ENCODE results near the gene BRD8. TPM values are rescaled to one million over a fixed set of nuclear protein-coding genes. Genes with fewer than 3 reads are reported as not detected.

The BRD8 gene
- total and polyA plus RNA-seq, 10 of the 15 experiments (the other 5 are each of a cell fraction or from before 2014, with no cell fraction given): 28.1 to 78.5 (median 44.5) TPM

GRCh38 chr5:138093036-138093435 lies 85.4 kb downstream of the BRD8 start:
- WGBS (ENCODE audit: insufficient coverage, insufficient replicate concordance, low lambda C conversion rate, missing lambda C conversion rate): 4% methylated on average over 1 of the region's 1 CpG

More at GRCh38 chr5:138093036-138093435, 85.4 kb downstream of the BRD8 start:
- Histone ChIP-seq H4K20me1 (ENCODE audit: control insufficient read depth, insufficient read depth) (no peaks in the 10 kb centered on the region), H3K79me2 (ENCODE audit: control insufficient read depth, insufficient read depth, low read length) (no peaks in the 10 kb centered on the region), H3K4me1 (ENCODE audit: control insufficient read depth, insufficient read depth, low read length) (no peaks in the 10 kb centered on the region), H3K27ac (ENCODE audit: control insufficient read depth, insufficient read depth) (no peak overlapping the region), H3K9me3 (replicated peaks; ENCODE audit: control insufficient read depth, insufficient read depth, low read length) (no peaks in the 10 kb centered on the region), H3K9ac (ENCODE audit: control insufficient read depth, insufficient read depth, low read length) (no peak overlapping the region), H3K4me2 (ENCODE audit: control insufficient read depth, insufficient read depth) (no peak overlapping the region), H3K27me3 (replicated peaks in 1 of 2; ENCODE audit: control insufficient read depth in 2 of 2, insufficient read depth in 2 of 2, low read length in 1 of 2) (no peaks in the 10 kb centered on the region; a peak in 1 of 4 replicates), H3K36me3 (ENCODE audit: control insufficient read depth in 2 of 2, insufficient read depth in 2 of 2, low read length in 1 of 2) (no peaks in the 10 kb centered on the region), H3K4me3 (no peak overlapping the region), H2AFZ (ENCODE audit: control insufficient read depth, low read depth, low read length) (no peak overlapping the region)
- ATAC-seq (no peak), FAIRE-seq (no peak), DNase-seq (ENCODE audit: low read depth, low spot score) (no peak)
- ChIA-PET SMC1A (ENCODE audit: uncharacterized antibody, unreplicated experiment) (interaction anchor here (0.8 to 1.1 kb wide), 3 partner anchors 10 to 462 kb away, joined by 3 to 4 read pairs (median 3); no protein-coding TSS in a partner anchor), RAD21 (ENCODE audit: unreplicated experiment) (no interaction called here), CTCF (interaction anchor here (0.8 kb wide), 1 partner anchor 12 kb away, joined by 3 read pairs; no protein-coding TSS in a partner anchor), POLR2A (interaction anchor here (0.7 kb wide), 1 partner anchor 15 kb away, joined by 3 read pairs; no protein-coding TSS in a partner anchor)
- BruUV-seq (replicated peaks): no TSS peak
- no peak for TF ChIP-seq CREB1 (IDR thresholded peaks at IDR 0.05; ENCODE audit: low read depth)
- TF ChIP-seq IRF3 (IDR thresholded peaks at IDR 0.05): no peak
- TF ChIP-seq HCFC1 (IDR thresholded peaks at IDR 0.05; ENCODE audit: low read length): no peak
- no peak for TF ChIP-seq FOS (IDR thresholded peaks at IDR 0.05; ENCODE audit: borderline replicate concordance, extremely low read depth, insufficient read length)
- no peak for TF ChIP-seq ZNF687 (IDR thresholded peaks at IDR 0.05)
- TF ChIP-seq TCF3 (IDR thresholded peaks at IDR 0.05; ENCODE audit: borderline replicate concordance, insufficient read depth, low read depth, low read length): no peak
- no peak for TF ChIP-seq CBFB (IDR thresholded peaks at IDR 0.05; ENCODE audit: low read depth)
- no peak for TF ChIP-seq SREBF1 (IDR thresholded peaks at IDR 0.05; ENCODE audit: low read length)
- TF ChIP-seq CTCF (IDR thresholded peaks at IDR 0.05 in 2 of 3, conservative IDR thresholded peaks at IDR 0.05 in 1 of 3; ENCODE audit: control insufficient read depth in 2 of 3, extremely low read depth in 1 of 3, insufficient read depth in 1 of 3, low read depth in 3 of 3, low read length in 3 of 3): no peak
- TF ChIP-seq MLLT1 (IDR thresholded peaks at IDR 0.05): no peak
- TF ChIP-seq ATF2 (IDR thresholded peaks at IDR 0.05; ENCODE audit: low read length): no peak
- TF ChIP-seq RBBP5 (conservative IDR thresholded peaks at IDR 0.05): no peak
- in situ Hi-C loops (cut with MboI): loop anchor here (25.0 kb wide), 1 partner anchor 756 kb away; no protein-coding TSS in a partner anchor
- intact Hi-C loops (cut with micrococcal nuclease; ENCODE audit: unreplicated experiment): no loop called here
